Endothelial cell of umbilical vein (primary cell): ENCODE data around the gene NEK8.

Experiments
- EZH2 ChIP-seq: IDR thresholded peaks from 2 replicates; pipeline ENCODE4 v1.6.1; 2012; ENCODE audit warnings: borderline replicate concordance, low read depth, mild to moderate bottlenecking, moderate library complexity, low read length, inconsistent platforms; ENCODE audit not compliant: severe bottlenecking
- POLR2A ChIP-seq: IDR thresholded peaks from 2 replicates; pipeline ENCODE4 v1.6.1; 2012; ENCODE audit warnings: low read depth, mild to moderate bottlenecking, control low read depth, low read length
- TF ChIP-seq, protein P1 (sequence below), 2 donors: IDR thresholded peaks; 1 replicate in 1 of 2; 2 replicates in 1 of 2; pipeline ENCODE4 v1.5.1; 2011; ENCODE audit warnings: low read length in 2 of 2, mild to moderate bottlenecking in 2 of 2, moderate library complexity in 2 of 2, control low read depth in 1 of 2, inconsistent platforms in 1 of 2, low read depth in 1 of 2; ENCODE audit not compliant: insufficient read depth in 1 of 2; ENCODE audit errors: extremely low read depth in 1 of 2

DNA sequence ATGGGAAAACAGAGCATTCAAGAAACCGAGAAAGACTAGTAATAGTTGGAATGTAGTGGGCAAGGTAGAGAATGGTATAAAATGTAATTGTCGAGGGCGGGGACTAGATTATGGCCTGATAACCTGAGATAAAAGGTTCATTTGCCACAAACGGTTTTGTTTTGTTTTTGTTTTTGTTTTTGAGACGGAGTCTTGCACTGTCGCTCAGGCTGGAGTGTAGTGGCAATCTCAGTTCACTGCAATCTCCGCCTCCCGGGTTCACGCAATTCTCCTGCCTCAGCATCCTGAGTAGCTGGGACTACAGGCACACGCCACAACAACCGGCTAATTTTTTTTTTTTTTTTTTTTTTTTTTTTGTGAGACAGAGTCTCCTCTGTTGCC lies 1.4 kb downstream of the NEK8 start:
- TF ChIP-seq, protein P1, sequence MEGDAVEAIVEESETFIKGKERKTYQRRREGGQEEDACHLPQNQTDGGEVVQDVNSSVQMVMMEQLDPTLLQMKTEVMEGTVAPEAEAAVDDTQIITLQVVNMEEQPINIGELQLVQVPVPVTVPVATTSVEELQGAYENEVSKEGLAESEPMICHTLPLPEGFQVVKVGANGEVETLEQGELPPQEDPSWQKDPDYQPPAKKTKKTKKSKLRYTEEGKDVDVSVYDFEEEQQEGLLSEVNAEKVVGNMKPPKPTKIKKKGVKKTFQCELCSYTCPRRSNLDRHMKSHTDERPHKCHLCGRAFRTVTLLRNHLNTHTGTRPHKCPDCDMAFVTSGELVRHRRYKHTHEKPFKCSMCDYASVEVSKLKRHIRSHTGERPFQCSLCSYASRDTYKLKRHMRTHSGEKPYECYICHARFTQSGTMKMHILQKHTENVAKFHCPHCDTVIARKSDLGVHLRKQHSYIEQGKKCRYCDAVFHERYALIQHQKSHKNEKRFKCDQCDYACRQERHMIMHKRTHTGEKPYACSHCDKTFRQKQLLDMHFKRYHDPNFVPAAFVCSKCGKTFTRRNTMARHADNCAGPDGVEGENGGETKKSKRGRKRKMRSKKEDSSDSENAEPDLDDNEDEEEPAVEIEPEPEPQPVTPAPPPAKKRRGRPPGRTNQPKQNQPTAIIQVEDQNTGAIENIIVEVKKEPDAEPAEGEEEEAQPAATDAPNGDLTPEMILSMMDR (IDR thresholded peaks at IDR 0.05; ENCODE audit: extremely low read depth in 1 of 2, insufficient read depth in 1 of 2, low read depth in 1 of 2, low read length in 2 of 2): no peak
- TF ChIP-seq EZH2 (no peak), POLR2A (no peak)
